AG08396 (cell line): ENCODE data around the gene ADAP1.
"Not testable (repeated sequence)": the region's sequence is repeated elsewhere in the genome, so short reads cannot be mapped to it uniquely, and the experiment has no call there.

Experiments used
- DNase-seq: peaks from one replicate; pipeline ENCODE4 v3.0.0; 2012; ENCODE audit warnings: low spot score, mixed read lengths

Gene ADAP1

DNA sequence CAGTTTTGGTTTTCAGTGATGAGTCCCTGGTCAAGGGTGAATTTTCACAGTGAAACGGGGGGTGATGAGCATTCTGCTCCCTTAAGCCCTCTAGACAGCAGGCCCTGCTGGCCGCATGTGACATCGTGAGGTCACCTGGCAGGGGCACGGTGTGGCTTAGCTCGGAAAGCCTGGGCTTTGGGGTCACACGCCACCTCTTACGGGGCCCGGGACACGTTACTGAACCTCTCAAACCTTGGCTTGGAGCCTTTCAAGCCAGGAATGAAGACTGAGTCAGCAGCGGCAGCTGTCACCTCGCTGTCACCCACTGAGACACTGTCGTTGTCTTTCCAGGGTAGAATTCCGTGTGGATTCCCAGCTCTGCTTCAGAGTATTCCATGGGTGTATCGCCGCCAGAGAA is 74.0 kb downstream of the ADAP1 start:
- no peak for DNase-seq

DNA sequence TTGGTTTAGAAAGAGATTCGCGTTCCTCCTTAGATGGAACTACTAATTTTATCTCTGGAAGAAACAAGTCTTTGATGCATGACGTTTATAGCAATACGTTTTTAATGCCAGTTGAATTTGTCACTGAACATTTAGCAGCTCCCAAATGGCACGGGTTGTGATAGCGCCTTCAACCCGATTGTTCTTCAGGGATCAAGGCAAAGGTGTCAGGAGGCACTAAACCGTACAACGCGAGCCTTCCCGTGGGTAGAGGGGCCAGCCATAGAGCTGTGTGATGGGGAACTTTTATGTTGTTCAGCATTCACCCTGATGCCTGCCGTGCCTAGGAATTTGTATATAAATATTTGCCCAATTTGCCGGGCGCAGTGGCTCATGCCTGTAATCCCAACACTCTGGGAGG is 74.8 kb downstream of the ADAP1 start:
- no peak for DNase-seq

DNA sequence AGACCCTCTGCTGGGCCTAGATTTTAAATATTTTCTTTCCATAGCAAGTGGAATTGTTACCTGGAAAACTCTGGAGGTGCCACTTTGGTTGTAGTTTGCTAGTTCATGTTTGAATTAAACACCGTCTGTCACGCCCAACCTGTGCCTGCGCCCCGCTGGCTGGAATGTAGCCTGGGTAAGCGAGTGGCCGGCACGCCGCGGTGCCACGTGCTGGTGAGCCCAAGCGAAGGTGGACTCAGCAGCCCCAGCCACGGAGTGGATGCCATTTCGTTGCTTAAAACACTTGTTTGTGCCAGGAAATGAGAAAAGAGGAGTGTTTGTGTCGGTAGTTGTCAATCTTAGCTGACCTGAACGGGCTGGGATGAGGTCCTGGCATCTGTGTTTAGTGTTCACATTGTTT is 75.4 kb downstream of the ADAP1 start:
- DNase-seq: no peak

DNA sequence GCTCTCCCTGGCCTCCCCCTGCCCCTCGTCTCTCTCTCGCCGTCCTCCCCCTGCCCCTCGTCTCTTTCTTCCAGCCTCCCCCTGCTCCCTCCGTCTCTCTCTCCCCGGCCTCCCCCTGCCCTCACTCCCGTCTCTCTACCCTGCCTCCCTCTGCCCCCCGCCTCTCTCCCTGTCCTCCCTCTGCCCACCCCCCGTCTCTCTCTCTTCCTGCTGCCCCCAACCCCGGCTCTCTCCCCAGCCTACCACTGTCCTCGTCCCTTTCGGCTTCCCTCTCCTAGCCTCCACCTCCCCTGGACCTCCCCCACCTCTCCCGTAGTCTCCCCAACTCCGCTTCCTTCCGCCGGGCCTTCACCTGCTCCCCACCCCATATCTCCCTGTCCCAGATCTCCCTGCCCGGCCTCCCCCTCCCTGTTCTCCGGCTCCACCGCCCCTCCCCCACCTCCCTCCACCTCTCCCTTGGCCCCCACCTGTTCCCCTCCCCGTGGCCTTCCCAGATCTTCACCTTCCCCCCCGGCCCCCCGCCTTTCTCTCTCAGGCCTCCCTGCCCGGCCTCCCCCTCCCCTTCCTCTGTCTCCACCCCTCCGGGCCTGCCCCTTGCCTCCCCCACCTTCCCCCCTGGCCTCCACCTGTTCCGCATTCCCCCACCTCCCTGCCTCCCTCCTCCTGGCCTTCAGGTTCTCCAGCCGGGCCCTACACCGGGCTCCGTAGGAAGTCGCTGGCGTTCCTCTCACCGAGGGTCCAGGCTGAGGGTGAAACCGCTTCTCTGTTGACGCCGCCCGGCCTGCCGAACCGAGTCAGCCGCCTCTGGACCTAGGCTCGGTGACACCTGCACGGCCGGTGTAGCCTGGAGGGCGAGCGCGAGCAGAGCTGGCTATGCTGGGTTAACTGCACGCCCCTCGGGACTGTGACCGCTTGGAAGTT is 76.9 kb downstream of the ADAP1 start:
- no peak for DNase-seq

DNA sequence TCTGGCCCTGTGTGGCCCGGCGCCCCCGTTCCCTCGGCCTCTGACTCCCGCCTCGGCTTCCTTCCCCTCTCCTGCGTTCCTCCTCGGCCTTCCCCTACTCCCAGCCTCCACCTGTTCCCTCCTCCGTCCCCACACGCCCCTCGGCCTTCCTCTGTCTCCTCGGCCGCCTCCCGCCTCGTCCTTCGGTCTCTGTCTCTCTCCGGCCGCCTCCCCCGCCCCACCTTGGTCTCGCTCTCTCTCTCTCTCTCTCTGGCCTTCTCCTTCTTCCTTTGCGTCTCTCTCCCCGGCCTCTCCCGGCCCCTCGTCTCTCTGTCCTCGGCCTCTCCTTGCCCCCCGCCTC is 77.5 kb downstream of the ADAP1 start:
- no peak for DNase-seq

DNA sequence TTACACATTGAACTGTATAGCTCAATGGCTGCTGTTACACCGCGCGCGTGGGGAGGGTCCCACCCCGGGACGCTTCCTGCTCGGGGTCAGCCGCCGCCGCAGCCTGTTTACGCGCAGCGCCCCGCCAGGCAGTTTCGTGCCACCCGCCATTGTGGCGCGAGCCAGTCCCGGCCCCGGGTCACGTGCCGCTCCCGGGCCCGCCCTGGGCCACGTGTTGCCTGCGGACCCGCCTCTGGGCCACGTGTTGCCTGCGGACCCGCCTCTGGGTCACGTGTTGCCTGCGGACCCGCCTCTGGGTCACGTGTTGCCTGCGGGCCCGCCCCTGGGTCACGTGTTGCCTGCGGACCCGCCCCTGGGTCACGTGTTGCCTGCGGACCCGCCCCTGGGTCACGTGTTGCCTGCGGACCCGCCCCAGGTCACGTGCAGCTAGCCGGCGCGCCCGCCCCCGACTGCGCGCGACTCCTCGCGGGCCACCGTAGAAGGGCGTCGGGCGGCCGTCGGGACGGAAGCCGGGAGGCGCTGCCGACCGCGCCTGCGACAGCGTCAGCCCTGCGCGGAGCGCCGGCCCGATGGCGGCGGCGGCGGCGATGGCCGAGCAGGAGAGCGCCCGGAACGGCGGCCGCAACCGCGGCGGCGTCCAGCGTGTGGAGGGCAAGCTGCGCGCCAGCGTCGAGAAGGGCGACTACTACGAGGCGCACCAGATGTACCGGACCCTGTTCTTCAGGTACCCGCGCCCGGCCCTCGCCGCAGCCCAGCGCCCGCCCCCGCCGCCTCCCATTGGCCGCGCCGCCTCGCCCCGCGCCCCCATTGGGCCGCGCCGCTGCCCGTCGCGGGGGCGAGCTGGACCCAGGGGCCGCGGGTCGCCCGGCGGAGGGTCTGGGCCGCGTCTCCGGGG is 78.2 kb downstream of the ADAP1 start, which contains the start of gene GET4:
GET4 (plus strand) TSS at position 478 of the 895 bp plus-strand sequence; CDS start at position 570, 92 bp downstream.
- DNase-seq: peak; percentile 97

DNA sequence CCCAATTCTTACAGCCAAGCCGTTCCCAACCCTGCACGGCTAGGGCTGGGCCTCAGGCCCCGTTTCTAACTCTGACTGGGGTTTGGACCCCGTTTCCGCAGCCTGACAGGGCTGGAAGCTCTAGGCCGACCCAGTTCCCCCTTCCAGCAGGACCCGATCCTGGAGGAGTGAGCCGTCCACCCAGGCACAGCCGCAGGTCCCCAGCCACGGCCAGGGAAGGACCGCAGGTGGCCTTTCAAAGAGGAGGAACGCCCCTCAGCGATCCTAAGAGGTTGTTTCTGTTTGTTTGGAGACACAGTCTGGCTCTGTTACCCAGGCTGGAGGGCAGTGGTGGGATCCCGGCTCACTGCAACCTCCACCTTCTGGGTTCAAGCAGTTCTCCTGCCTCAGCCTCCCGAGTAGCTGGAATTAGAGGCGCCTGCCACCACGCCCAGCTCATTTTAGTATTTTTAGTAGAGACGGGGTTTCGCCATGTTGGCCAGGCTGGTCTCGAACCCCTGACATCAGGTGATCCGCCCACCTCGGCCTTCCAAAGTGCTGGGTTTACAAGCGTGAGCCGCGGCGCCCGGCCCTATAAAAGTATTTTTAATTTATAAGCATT is 78.9 kb downstream of the ADAP1 start:
- no peak for DNase-seq

DNA sequence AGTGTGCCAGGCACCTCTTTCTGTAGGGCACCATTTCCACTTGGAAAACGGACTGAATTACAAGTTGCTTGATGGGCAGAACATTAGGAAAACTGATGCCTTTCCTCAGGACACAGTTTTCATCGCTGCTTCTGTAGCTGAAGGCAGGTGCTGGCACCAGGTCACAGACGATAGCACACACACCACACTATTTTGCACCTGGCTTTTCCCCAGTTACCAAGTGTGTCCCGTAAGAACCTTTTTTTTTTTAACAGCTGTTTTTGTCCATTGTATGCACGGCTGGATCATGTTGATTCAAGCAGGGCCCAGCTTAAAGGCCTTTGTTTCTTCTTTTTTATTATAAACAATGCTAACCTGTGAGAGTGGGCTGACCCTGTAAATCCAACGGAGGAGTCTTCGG is 79.4 kb downstream of the ADAP1 start:
- DNase-seq: no peak

DNA sequence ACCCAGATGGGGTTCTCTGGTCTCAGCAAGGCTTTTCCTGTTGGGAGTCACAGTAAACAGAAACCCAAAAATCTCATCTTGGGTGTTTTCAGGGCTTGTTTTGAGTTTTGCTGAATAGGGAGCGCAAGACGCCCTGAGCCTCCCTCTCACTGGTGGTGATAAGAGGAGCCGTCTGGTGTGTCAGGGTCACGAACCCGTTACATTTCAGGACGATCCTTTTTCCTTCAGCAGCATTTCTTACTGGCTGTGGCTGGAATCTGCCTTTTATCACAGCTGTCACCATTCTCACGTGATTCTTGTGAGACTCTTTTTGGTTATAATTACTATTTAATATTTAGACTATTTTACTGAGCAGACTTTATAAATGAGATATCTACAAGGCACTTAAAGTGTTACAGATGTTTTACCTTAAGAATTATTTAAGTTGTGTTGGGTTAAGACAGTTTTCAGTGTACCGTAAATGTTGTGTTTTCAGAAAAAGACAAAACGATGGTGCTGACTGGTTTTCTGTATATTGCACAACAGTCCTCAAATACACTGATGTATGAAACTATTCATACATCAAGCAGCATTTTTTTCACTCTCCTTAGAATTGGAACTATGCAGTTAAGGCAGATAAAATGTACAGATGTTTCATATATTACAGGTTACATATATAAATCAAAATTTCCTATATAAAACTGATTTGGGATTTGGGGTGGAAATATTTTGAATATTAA is 80.3 kb downstream of the ADAP1 start:
- DNase-seq: no peak

DNA sequence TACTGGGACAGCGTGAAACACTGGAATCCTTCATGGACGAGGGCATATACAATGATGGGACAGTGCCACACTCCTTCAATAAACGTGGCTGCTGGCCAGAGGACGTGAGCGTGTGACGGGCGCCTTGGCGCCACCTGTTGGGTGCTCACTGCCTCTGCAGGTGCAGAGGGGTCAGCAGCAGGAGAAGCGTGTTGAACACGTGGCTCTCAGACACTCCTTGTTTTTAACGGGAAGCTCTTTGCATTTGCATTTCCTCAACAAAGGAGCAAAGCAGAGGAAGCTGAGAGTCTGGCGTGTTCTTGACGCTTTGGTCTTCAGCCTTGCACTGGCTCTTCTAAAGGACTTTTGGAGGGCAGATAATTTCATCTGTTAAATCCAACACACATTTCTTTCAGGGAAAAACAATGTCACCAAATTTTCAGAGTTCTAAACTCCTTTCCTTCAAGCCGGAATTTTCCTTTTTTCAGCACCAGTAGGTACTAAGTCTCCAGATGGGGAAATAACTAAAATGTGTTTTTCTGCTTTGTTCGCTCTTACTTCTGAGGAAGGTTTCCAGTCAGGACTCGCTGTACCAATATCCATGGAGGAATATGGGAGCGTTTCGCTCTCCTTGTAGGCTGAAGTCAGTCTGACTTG is 81.0 kb downstream of the ADAP1 start:
- DNase-seq: peak; percentile 85

DNA sequence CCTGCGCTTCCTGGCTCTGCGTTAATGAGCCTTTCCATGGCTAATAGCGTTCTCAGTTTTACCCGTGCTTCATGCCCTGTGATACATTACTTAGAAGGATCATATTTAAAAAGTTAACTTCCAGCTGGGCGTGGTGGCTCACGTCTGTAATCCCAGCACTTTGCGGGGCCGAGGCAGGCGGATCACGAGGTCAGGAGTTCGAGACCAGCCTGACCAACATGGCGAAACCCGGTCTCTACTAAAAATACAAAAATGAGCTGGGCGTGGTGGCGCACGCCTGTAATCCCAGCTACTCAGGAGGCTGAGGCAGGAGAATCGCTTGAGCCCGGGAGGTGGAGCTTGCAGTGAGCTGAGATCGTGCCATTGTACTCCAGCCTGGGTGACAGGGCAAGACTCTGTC is 81.8 kb downstream of the ADAP1 start:
- DNase-seq: not testable (repeated sequence)

DNA sequence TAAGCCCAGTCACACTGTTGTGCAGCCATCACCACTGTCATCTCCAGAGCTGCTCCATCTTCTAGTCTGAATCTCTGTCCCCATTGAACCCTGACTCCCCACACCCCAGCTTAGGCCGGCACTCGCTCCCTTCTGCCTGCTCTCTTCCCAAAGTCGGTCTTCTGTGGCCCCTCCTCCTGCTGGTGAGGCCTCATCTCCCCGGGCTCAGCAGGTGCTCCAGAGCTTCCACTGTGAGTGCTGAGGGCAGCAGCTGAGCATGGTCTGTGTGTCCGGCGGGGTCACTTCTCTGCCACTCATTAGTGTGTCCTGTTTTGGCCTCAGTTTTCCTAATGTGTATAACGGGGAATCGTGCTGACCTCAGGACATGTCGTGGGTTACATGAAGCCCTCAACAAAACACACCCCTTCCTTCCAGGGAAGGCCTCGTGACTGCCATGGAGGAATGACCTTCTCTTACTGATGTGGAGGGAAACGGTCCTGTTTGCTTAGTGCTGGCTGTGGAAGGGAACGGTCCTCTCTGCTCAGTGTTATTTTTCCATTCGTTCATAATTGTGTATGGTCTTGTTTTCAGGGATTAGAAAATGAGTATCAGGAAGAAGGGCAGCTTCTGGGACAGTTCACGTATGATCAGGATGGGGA is 82.5 kb downstream of the ADAP1 start:
- DNase-seq: no peak

DNA sequence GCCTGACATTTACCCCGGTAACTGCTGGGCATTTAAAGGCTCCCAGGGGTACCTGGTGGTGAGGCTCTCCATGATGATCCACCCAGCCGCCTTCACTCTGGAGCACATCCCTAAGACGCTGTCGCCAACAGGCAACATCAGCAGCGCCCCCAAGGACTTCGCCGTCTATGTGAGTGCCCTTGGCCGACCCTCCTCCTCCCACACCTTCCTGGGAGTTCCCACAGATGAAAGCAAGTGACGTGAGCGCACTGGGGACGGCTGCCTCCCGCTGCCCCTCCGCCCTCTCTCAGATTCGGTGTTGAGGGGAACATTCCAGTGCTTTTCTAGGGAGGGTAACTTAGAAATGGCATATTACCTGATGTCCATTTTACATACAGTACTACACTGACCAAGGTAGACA is 85.1 kb downstream of the ADAP1 start:
- no peak for DNase-seq

DNA sequence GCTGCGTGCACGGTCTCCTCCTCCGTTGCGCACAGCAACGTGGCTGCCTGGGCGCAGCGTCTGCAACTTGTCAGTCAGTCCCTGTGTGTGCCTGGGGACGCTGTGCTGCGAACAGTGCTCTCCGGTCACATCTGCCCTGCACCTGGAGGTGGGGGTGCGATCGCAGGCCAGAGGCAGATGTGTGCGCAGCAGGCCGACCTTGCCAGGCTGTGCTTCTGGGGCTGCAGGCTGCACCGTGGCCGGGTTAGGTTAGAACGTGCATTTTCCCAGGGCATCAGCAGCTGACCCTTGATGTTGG is 86.3 kb downstream of the ADAP1 start:
- DNase-seq: no peak

DNA sequence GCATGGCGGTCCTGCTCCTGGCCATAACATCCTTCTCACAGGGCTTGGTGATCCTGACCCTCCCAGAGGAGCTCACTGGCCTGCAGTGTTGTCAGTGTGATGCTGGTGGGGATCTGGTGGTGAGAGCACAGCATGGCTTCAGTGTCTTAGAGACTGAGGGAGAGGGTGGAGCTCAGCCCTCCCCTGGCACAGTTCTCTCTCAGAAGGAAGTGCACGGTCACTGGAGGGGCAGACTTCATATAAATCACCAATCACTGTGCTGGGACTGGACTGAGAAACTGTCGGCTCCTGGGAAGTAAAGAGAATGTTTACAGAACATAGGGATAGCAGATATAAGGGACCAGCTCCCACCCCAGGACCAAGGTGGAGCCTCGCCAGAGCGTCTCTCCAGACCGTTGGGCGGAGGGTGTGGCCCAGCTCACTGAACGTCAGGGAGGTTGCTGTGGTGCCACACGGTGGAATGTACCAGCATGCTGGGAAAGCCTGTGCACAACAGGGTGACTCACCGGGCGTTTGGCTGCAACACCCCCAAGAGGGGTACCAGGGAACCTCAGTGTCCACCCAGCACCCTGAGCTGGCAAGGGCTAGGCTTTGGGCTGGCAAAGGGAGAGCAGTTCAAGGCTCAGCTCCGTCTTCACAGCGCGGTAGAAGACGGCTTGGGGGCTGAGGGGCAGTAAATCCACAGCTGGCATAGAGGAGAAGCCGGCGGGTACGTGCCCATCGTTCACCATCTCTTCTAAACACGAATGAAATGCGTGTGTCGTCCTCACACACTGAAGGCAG is 86.9 kb downstream of the ADAP1 start:
- peak; percentile 82 for DNase-seq

DNA sequence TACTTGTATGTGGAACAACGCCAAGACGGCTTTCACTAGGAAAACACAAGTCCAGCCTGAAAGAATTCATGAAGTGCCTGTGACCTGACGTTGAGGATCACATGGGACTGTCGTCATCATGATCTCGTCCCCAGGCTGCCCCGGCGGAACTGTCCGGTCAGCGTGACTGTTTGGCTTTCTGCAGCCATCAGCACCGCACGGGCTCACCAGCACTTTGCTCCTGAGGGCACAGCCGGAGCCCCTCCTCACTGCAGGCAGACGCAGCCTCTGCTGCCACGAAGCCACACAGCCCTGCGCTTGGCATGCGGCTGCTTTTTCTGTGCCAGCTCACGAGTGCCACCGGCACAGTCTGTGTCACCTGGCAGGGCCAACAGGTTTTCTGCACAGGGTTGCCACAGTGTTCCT is 87.5 kb downstream of the ADAP1 start:
- peak; percentile 92 for DNase-seq

DNA sequence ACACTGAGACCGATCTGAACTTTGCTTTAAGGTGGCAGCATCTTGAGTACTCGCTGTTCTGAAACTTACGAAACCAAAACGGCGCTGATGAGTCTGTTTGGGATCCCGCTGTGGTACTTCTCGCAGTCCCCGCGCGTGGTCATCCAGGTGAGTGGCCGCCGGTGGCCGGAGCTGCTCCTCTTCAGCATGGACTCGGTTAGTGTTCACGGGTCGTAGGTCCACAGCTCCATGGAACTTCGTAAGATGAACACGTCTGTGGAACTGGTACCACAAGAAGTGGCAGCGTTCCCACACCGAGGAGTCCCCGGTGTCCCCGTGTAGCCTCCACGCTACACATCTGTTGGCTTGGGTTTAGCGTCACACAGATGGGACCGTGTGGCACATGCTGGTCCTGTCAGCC is 88.6 kb downstream of the ADAP1 start:
- no peak for DNase-seq

DNA sequence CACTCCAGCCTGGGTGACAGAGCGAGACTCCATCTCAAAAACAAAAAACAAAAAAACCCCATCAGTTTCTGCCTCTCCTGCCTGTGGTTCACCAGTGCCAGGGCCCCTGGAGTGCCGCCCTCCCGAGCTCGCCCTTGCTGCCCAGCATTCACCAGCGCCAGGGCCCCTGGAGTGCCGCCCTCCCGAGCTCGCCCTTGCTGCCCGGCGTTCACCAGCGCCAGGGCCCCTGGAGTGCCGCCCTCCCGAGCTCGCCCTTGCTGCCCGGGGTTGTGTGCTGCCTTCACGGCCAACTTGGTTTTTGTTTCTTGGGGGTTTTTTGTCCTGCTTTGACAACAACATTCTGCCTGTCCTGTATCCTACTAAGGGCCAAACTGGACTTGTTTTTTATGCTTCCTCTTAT is 91.4 kb downstream of the ADAP1 start:
- no peak for DNase-seq

DNA sequence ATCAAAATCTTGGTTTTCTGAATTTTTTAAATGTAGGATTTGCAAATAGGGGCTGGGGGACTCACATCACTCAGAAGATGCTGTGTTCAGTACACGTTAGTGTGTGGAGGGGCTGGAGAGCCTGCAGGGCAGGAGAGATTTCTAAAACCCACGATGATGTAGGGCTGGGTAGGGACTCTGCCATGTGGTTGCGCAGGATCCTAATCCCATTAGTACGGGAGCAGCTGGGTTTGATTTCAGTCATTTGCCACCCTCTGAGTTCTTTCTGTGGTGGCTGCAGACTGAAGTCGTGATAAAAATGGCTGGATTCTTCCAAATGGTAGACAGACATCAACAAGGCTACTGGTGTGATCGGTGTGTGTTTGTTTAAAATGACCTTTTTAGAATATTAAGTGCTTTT is 92.3 kb downstream of the ADAP1 start:
- DNase-seq: no peak

DNA sequence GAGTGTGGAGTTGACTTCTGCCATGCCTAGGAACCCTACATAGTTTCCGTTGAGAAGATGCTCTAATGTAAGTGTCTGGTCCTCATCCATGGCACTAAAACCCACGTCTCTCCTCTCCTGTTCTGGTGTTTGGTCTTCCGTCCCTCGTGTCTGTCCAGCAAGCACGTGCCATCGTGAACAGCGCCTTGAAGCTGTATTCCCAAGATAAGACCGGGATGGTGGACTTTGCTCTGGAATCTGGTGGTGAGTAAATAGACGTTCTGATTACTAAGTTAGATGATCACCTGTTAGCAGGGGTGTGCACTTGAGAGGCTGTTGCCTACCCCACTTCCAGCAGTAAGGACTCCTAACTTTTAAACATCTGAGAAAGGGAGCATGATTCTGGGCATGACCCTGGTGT is 93.3 kb downstream of the ADAP1 start:
- DNase-seq: no peak
